Measurements from ENCODE around the gene GLIS1.

Gene GLIS1

GRCh38 chr1:53703174-53703573, 35.8 kb downstream of the GLIS1 start:
- ChIA-PET POLR2A (no interaction called here), CTCF (interaction anchor here (1.5 kb wide), 1 partner anchor 9 kb away, joined by 3 read pairs; no protein-coding TSS in a partner anchor)
- H3K4me3 ChIP-seq (ENCODE audit: low read depth, low read length): no peak overlapping the region
- DNase-seq (ENCODE audit: low read depth, low spot score): no peak
- TF ChIP-seq CTCF (IDR thresholded peaks at IDR 0.05; ENCODE audit: insufficient read depth, low read length, missing control alignments): no peak

GRCh38 chr1:53702341-53702740, 36.6 kb downstream of the GLIS1 start:
- no peak for TF ChIP-seq CTCF (IDR thresholded peaks at IDR 0.05; ENCODE audit: insufficient read depth, low read length, missing control alignments)
- POLR2A ChIA-PET: no interaction called here
- H3K4me3 ChIP-seq (ENCODE audit: low read depth, low read length): no peak overlapping the region
- CTCF ChIA-PET: interaction anchor here (1.5 kb wide), 1 partner anchor 8 kb away, joined by 3 read pairs; no protein-coding TSS in a partner anchor
- no peak for DNase-seq (ENCODE audit: low read depth, low spot score)

- ChIA-PET POLR2A (no interaction called here), CTCF (interaction anchor here (1.1 to 1.2 kb wide), 2 partner anchors 14 to 15 kb away, joined by 3 read pairs; no protein-coding TSS in a partner anchor)
- no peak for TF ChIP-seq CTCF (IDR thresholded peaks at IDR 0.05; ENCODE audit: insufficient read depth, low read length, missing control alignments)
- no peak overlapping the region for H3K4me3 ChIP-seq (ENCODE audit: low read depth, low read length)
- no peak for DNase-seq (ENCODE audit: low read depth, low spot score)
Measured at GRCh38 chr1:53700776-53701175, 38.2 kb downstream of the GLIS1 start.

- TF ChIP-seq CTCF (IDR thresholded peaks at IDR 0.05; ENCODE audit: insufficient read depth, low read length, missing control alignments): no peak
- POLR2A ChIA-PET: no interaction called here
- no peak for DNase-seq (ENCODE audit: low read depth, low spot score)
- CTCF ChIA-PET: interaction anchor here (1.2 kb wide), 1 partner anchor 16 kb away, joined by 3 read pairs; no protein-coding TSS in a partner anchor
- no peak overlapping the region for H3K4me3 ChIP-seq (ENCODE audit: low read depth, low read length)
Measured at GRCh38 chr1:53699981-53700380, 39.0 kb downstream of the GLIS1 start.

- H3K4me3 ChIP-seq (ENCODE audit: low read depth, low read length): no peak overlapping the region
- CTCF ChIA-PET: no interaction called here
- DNase-seq (ENCODE audit: low read depth, low spot score): no peak
- POLR2A ChIA-PET: no interaction called here
- TF ChIP-seq CTCF (IDR thresholded peaks at IDR 0.05; ENCODE audit: insufficient read depth, low read length, missing control alignments): no peak
Measured at GRCh38 chr1:53698384-53698980, 40.5 kb downstream of the GLIS1 start.

- CTCF ChIA-PET: no interaction called here
- no peak overlapping the region for H3K4me3 ChIP-seq (ENCODE audit: low read depth, low read length)
- DNase-seq (ENCODE audit: low read depth, low spot score): no peak
- POLR2A ChIA-PET: no interaction called here
- no peak for TF ChIP-seq CTCF (IDR thresholded peaks at IDR 0.05; ENCODE audit: insufficient read depth, low read length, missing control alignments)
Measured at GRCh38 chr1:53697721-53698383, 41.1 kb downstream of the GLIS1 start.
